ENCODE data around the gene MAT1A. TPM values are rescaled to one million over a fixed set of nuclear protein-coding genes. Genes with fewer than 3 reads are reported as not detected.
A peak's percentile ranks its signal among the peaks of the same experiment; 100 is the strongest.

MAT1A gene
- total and polyA plus RNA-seq, 2 experiments from 2014 or later = 0.97 to 8.0 TPM

DNA sequence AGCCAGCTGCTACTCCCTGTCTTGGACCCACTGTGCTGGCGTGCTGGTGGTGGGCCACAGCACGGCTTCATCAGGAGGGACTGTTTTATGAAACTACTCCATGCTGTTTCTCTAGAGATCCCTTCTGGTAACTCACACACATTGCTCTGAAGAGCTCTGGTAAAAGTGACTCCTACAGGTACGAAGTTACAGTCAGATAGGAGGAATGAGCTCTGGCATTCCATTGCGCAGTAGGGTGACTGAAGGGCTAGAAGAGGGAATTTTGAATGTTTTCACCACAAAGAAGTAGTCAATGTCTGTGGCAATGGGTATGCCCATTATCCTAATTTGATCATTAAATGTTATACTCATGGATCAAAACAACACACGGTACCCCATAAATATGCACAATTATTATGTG is 609 bp downstream of the MAT1A start:
- no peaks in the 10 kb centered on the region for H3F3A ChIP-seq (replicated peaks; ENCODE audit: low read depth)
- Mint-ChIP-seq H3K4me3 (no peak overlapping the region), H3K9me3 (no peaks in the 10 kb centered on the region), H3K27ac (no peak overlapping the region), H3K4me1 (peaks cover 9% of the 10 kb centered on the region), H3K36me3 (ENCODE audit: low read depth) (no peaks in the 10 kb centered on the region), H3K27me3 (ENCODE audit: insufficient read depth, low read depth, poor library complexity) (peaks cover 8% of the 10 kb centered on the region)
- no peak overlapping the region for H3K27ac ChIP-seq (ENCODE audit: low read depth)
- no peaks in the 10 kb centered on the region for H4K20me1 ChIP-seq (replicated peaks; ENCODE audit: insufficient read depth)
- no peak for TF ChIP-seq CTCF (conservative IDR thresholded peaks at IDR 0.05; ENCODE audit: low read depth in 2 of 2)
- TF ChIP-seq JUNB (IDR thresholded peaks at IDR 0.05; ENCODE audit: unreplicated experiment) = no peak
- TF ChIP-seq STAT1 (IDR thresholded peaks at IDR 0.05; ENCODE audit: unreplicated experiment) = no peak
- TF ChIP-seq ZNF114 (CRISPR knock-in tag; IDR thresholded peaks at IDR 0.05) = no peak
- TF ChIP-seq, protein P1, sequence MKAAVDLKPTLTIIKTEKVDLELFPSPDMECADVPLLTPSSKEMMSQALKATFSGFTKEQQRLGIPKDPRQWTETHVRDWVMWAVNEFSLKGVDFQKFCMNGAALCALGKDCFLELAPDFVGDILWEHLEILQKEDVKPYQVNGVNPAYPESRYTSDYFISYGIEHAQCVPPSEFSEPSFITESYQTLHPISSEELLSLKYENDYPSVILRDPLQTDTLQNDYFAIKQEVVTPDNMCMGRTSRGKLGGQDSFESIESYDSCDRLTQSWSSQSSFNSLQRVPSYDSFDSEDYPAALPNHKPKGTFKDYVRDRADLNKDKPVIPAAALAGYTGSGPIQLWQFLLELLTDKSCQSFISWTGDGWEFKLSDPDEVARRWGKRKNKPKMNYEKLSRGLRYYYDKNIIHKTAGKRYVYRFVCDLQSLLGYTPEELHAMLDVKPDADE (IDR thresholded peaks at IDR 0.05) = no peak
- TF ChIP-seq REST (IDR thresholded peaks at IDR 0.05; ENCODE audit: unreplicated experiment) = no peak
- TF ChIP-seq EZH2phosphoT487 (IDR thresholded peaks at IDR 0.05; ENCODE audit: unreplicated experiment) = no peak
- no peak for TF ChIP-seq ZNF331 (CRISPR knock-in tag; IDR thresholded peaks at IDR 0.05; ENCODE audit: low read depth)
- no peak for TF ChIP-seq ZNF462 (CRISPR knock-in tag; IDR thresholded peaks at IDR 0.05)
- TF ChIP-seq POLR2AphosphoS5 (IDR thresholded peaks at IDR 0.05; ENCODE audit: low read depth) = no peak
- no peak for TF ChIP-seq CREB1 (CRISPR knock-in tag; IDR thresholded peaks at IDR 0.05; ENCODE audit: low read depth)
- no peak for TF ChIP-seq NANOG (IDR thresholded peaks at IDR 0.05; ENCODE audit: borderline replicate concordance)
- TF ChIP-seq EZH2 (IDR thresholded peaks at IDR 0.05; ENCODE audit: low read depth, unreplicated experiment) = no peak
- DNase-seq (ENCODE audit: low spot score) = no peak
- ATAC-seq = peak; percentile 19
- no peak overlapping the region for H2AFZ ChIP-seq
- peaks cover 5% of the 10 kb centered on the region; the same call in 1 of the 2 replicates for H3K9me2 ChIP-seq (ENCODE audit: insufficient read depth)
- H3K27me3 ChIP-seq (ENCODE audit: insufficient read depth) = no peaks in the 10 kb centered on the region
- 0 out of 2 replicates have a peak, but pooled peaks cover 8% of the 10 kb centered on the region for H3K4me1 ChIP-seq (ENCODE audit: insufficient read depth)
- no peaks in the 10 kb centered on the region for H3K36me3 ChIP-seq (ENCODE audit: insufficient read depth)
- H3K79me2 ChIP-seq (replicated peaks; ENCODE audit: insufficient read depth) = no peaks in the 10 kb centered on the region
- H3K4me2 ChIP-seq = no peak overlapping the region
- 0 out of 2 replicates have a peak overlapping the region, but pooled peaks have one; percentile 5 for H3K4me3 ChIP-seq
